Endothelial cell of umbilical vein (primary cell): Measurements from ENCODE around the gene FRRS1. TPM values are rescaled to one million over a fixed set of nuclear protein-coding genes. Genes with fewer than 3 reads are reported as not detected.

ENCODE experiments used
- BruUV-seq: library from RNA; stranded (reverse); fragments of 400-500 nt; replicated peaks from 2 replicates; lab custom pipeline; 2021; lab: Mats Ljungman, UMichigan
- CTCF ChIA-PET: fragments of 300-600, 350-600 bp; sonication (Branson Sonifier 250); formaldehyde crosslinking; loops from one replicate; lab custom pipeline; 2021; ENCODE audit warnings: antibody characterized with exemption, inconsistent platforms; lab: Charles Lee
- POLR2A ChIA-PET: fragments of 300-600, 350-600 bp; sonication (Branson Sonifier 250); formaldehyde crosslinking; loops from one replicate; lab custom pipeline; 2021; ENCODE audit warnings: antibody characterized with exemption, inconsistent platforms; lab: Charles Lee
- DNase-seq: peaks from one replicate; pipeline ENCODE4 v3.0.0-alpha.2; 2011; ENCODE audit warnings: low read depth, low spot score
- FAIRE-seq: peaks from 2 replicates; lab custom pipeline; 2011; peaks lifted over from hg19 to GRCh38; lab: Jason Lieb, UNC
- H2AFZ ChIP-seq: 2 replicates; pipeline ENCODE4 v1.6.0; 2012; ENCODE audit warnings: low read depth, low read length, control low read depth, inconsistent platforms
- H3K27ac ChIP-seq: 2 replicates; pipeline ENCODE4 v1.5.1; 2011; ENCODE audit warnings: low read depth, mild to moderate bottlenecking, control low read depth, low read length, moderate library complexity; ENCODE audit not compliant: insufficient read depth
- H3K27me3 ChIP-seq, 2 experiments: 2 replicates each; pipeline versions ENCODE4 v1.6.0 to v1.6.1; 2011; ENCODE audit warnings: low read length in 2 of 2, mixed read lengths in 1 of 2; ENCODE audit not compliant: control insufficient read depth in 2 of 2, insufficient read depth in 2 of 2
- H3K36me3 ChIP-seq, 2 experiments: 2 replicates in 1 of 2; 3 replicates in 1 of 2; pipeline ENCODE4 v1.5.1; 2011; ENCODE audit warnings: low read length in 2 of 2, mild to moderate bottlenecking in 1 of 2, moderate library complexity in 1 of 2; ENCODE audit not compliant: control insufficient read depth in 2 of 2, insufficient read depth in 2 of 2; ENCODE audit errors: extremely low read depth in 1 of 2
- H3K4me1 ChIP-seq: 3 replicates; pipeline ENCODE4 v1.5.1; 2011; ENCODE audit warnings: mild to moderate bottlenecking, low read length; ENCODE audit not compliant: control insufficient read depth, insufficient read depth; ENCODE audit errors: extremely low read depth
- H3K4me2 ChIP-seq: 2 replicates; pipeline ENCODE4 v1.6.1; 2011; ENCODE audit warnings: low read length, control low read depth, mixed read lengths; ENCODE audit not compliant: insufficient read depth
- H3K4me3 ChIP-seq, 3 experiments: fragments of 200-600 bp in 1 of 3; sonication (generic), shearing (Covaris generic) in 1 of 3; replicated peaks in 1 of 3; 2 replicates each; pipeline ENCODE4 v1.5.1; 2011 to 2016; ENCODE audit warnings: control low read depth in 3 of 3, low read length in 3 of 3, mild to moderate bottlenecking in 2 of 3, inconsistent platforms in 1 of 3, low read depth in 1 of 3, moderate library complexity in 1 of 3; ENCODE audit not compliant: insufficient read depth in 1 of 3
- H3K79me2 ChIP-seq: 2 replicates; pipeline ENCODE4 v1.6.0; 2012; ENCODE audit warnings: low read length, inconsistent platforms; ENCODE audit not compliant: control insufficient read depth, insufficient read depth
- H3K9ac ChIP-seq: replicated peaks from 2 replicates; pipeline ENCODE3; 2011; ENCODE audit warnings: low read length, control low read depth; ENCODE audit not compliant: insufficient read depth; ENCODE audit errors: extremely low read depth
- H3K9me1 ChIP-seq: replicated peaks from 3 replicates; pipeline ENCODE4 v1.6.0; 2011; ENCODE audit warnings: mild to moderate bottlenecking, low read length; ENCODE audit not compliant: control insufficient read depth, insufficient read depth; ENCODE audit errors: extremely low read depth
- H3K9me3 ChIP-seq: replicated peaks from 2 replicates; pipeline ENCODE4 v1.5.1; 2012; ENCODE audit warnings: low read length, inconsistent platforms; ENCODE audit not compliant: control insufficient read depth, insufficient read depth
- H4K20me1 ChIP-seq: replicated peaks from 2 replicates; pipeline ENCODE3; 2011; ENCODE audit warnings: mild to moderate bottlenecking, low read length; ENCODE audit not compliant: control insufficient read depth, insufficient read depth; ENCODE audit errors: extremely low read depth
- EZH2 ChIP-seq: IDR thresholded peaks from 2 replicates; pipeline ENCODE4 v1.6.1; 2012; ENCODE audit warnings: borderline replicate concordance, low read depth, mild to moderate bottlenecking, moderate library complexity, low read length, inconsistent platforms; ENCODE audit not compliant: severe bottlenecking
- FOS ChIP-seq: IDR thresholded peaks from 2 replicates; pipeline ENCODE4 v1.6.1; 2011; ENCODE audit warnings: mild to moderate bottlenecking, low read length, moderate library complexity, borderline replicate concordance; ENCODE audit not compliant: insufficient read depth
- GATA2 ChIP-seq: IDR thresholded peaks from 2 replicates; pipeline ENCODE4 v1.7.0; 2011; ENCODE audit warnings: low read depth, mild to moderate bottlenecking, moderate library complexity, mixed read lengths, low read length; ENCODE audit not compliant: insufficient read length, insufficient read depth
- JUN ChIP-seq: IDR thresholded peaks from 2 replicates; pipeline ENCODE4 v1.6.1; 2011; ENCODE audit warnings: borderline replicate concordance, low read depth; ENCODE audit not compliant: insufficient read length, insufficient read depth
- MAX ChIP-seq: IDR thresholded peaks from 2 replicates; pipeline ENCODE4 v1.6.1; 2011; ENCODE audit not compliant: insufficient read depth, insufficient read length
- MYC ChIP-seq: IDR thresholded peaks from one replicate; pipeline ENCODE4 v1.6.1; 2011; ENCODE audit warnings: mild to moderate bottlenecking, low read depth, low read length
- POLR2A ChIP-seq: IDR thresholded peaks from 2 replicates; pipeline ENCODE4 v1.6.1; 2012; ENCODE audit warnings: low read depth, mild to moderate bottlenecking, control low read depth, low read length
- POLR2AphosphoS5 ChIP-seq: IDR thresholded peaks from 2 replicates; pipeline ENCODE4 v1.6.1; 2012; ENCODE audit warnings: low read depth, mild to moderate bottlenecking, control low read depth, low read length, moderate library complexity; ENCODE audit not compliant: insufficient read depth
- dilution Hi-C: fragments of 300-500 bp; cut with MboI; formaldehyde crosslinking; loops from one replicate; pipeline ENCODE4 v1.15.0; 2019; ENCODE audit warnings: low sequenced_read_pairs; ENCODE audit not compliant: extremely low pct_ligation_motif_present
- intact Hi-C: fragments of 100-400 bp; cut with micrococcal nuclease; formaldehyde crosslinking; loops from one replicate; pipeline ENCODE4 v1.10.0; 2022
- polyA plus RNA-seq, 4 experiments: library from polyadenylated mRNA; depleted of rRNA in 3 of 4; stranded (reverse) in 3 of 4; unstranded in 1 of 4; fragments of >200 nt; gene quantifications; 2 replicates each; pipeline versions ENCODE4 v1.2.1 to v1.2.3, GENCODE V29; 2011 to 2012; ENCODE audit warnings: missing spikeins in 1 of 4
- total RNA-seq: library from RNA; stranded (reverse); gene quantifications from 2 replicates; pipeline ENCODE4 v1.2.3, GENCODE V29; 2021
- TF ChIP-seq, protein P1 (sequence below), 2 donors: IDR thresholded peaks; 1 replicate in 1 of 2; 2 replicates in 1 of 2; pipeline ENCODE4 v1.5.1; 2011; ENCODE audit warnings: low read length in 2 of 2, mild to moderate bottlenecking in 2 of 2, moderate library complexity in 2 of 2, control low read depth in 1 of 2, inconsistent platforms in 1 of 2, low read depth in 1 of 2; ENCODE audit not compliant: insufficient read depth in 1 of 2; ENCODE audit errors: extremely low read depth in 1 of 2

Gene FRRS1
- total and polyA plus RNA-seq, 2 donors (not counting 3 experiments of a cell fraction or from before 2014, with no cell fraction given), result 1.1 to 3.1 TPM

DNA sequence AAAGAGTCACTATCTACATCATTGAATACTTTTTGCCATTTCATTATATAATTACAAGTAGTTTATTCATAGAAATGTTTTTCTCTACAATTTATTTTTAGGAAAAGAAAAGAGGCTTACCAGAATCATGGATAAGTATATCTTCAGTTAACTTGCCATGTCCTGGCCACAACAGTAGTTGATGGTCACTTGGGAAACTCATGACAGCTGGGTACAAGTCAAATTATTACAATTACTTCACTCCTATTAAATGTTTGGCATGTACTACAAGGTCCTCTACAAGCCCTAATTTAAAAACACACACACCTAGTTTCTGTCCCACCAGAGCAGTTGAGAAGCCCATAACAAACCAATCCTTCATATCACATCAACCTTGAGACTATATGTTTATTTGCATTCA, 91.1 kb downstream of the FRRS1 start:
- intact Hi-C loops, result no loop called here
- FAIRE-seq, result no peak
- no peak for TF ChIP-seq GATA2
- TF ChIP-seq POLR2A, result no peak
- no peak for TF ChIP-seq JUN
- TF ChIP-seq FOS, result no peak
- TF ChIP-seq, protein P1, sequence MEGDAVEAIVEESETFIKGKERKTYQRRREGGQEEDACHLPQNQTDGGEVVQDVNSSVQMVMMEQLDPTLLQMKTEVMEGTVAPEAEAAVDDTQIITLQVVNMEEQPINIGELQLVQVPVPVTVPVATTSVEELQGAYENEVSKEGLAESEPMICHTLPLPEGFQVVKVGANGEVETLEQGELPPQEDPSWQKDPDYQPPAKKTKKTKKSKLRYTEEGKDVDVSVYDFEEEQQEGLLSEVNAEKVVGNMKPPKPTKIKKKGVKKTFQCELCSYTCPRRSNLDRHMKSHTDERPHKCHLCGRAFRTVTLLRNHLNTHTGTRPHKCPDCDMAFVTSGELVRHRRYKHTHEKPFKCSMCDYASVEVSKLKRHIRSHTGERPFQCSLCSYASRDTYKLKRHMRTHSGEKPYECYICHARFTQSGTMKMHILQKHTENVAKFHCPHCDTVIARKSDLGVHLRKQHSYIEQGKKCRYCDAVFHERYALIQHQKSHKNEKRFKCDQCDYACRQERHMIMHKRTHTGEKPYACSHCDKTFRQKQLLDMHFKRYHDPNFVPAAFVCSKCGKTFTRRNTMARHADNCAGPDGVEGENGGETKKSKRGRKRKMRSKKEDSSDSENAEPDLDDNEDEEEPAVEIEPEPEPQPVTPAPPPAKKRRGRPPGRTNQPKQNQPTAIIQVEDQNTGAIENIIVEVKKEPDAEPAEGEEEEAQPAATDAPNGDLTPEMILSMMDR (IDR thresholded peaks at IDR 0.05; ENCODE audit: extremely low read depth in 1 of 2, insufficient read depth in 1 of 2, low read depth in 1 of 2, low read length in 2 of 2), result no peak
- no peak for TF ChIP-seq EZH2
- TF ChIP-seq POLR2AphosphoS5, result no peak
- no peak for TF ChIP-seq MAX
- no peak for TF ChIP-seq MYC
- Histone ChIP-seq H2AFZ (no peak overlapping the region), H3K27ac (no peak overlapping the region), H3K4me1 (peaks cover 36% of the 10 kb centered on the region), H3K79me2 (peaks cover 11% of the 10 kb centered on the region), H3K36me3 (peaks cover 20 to 30% of the 10 kb centered on the region in 2 experiments), H4K20me1 (no peaks in the 10 kb centered on the region), H3K4me3 (no peak overlapping the region), H3K27me3 (no peaks in the 10 kb centered on the region), H3K9ac (no peak overlapping the region), H3K4me2 (no peak overlapping the region), H3K9me1 (no peaks in the 10 kb centered on the region), H3K9me3 (no peaks in the 10 kb centered on the region)
- no TSS peak for BruUV-seq
- DNase-seq, result no peak
- dilution Hi-C loops, result no loop called here
- CTCF ChIA-PET, result no interaction called here
- POLR2A ChIA-PET, result no interaction called here
